HepG2 (cell line): ENCODE data around the gene SFTA2.

Experiments
- RXRA ChIP-seq: sonication (generic); formaldehyde crosslinking; IDR thresholded peaks from 2 replicates; pipeline ENCODE4 v1.5.1; 2020; ENCODE audit warnings: missing genetic modification reagents
- TCF7L2 ChIP-seq: IDR thresholded peaks from 2 replicates; pipeline ENCODE4 v1.6.1; 2011; ENCODE audit warnings: mild to moderate bottlenecking, low read depth, low read length, moderate library complexity
- ZKSCAN1 ChIP-seq: fragments of 150-350 bp; IDR thresholded peaks from 2 replicates; pipeline ENCODE4 v1.6.1; 2014; ENCODE audit warnings: low read length
- ZNF263 ChIP-seq: sonication (generic); formaldehyde crosslinking; IDR thresholded peaks from 2 replicates; pipeline ENCODE4 v1.4.0; 2020; ENCODE audit warnings: missing genetic modification reagents
- ZNF274 ChIP-seq: sonication (generic); formaldehyde crosslinking; IDR thresholded peaks from 2 replicates; pipeline ENCODE4 v1.5.1; 2020; ENCODE audit warnings: mild to moderate bottlenecking, missing genetic modification reagents
- ZNF709 ChIP-seq: sonication (generic); formaldehyde crosslinking; IDR thresholded peaks from 2 replicates; pipeline ENCODE4 v1.5.0; 2020; ENCODE audit warnings: mild to moderate bottlenecking, missing genetic modification reagents
- ZNF761 ChIP-seq: sonication (generic); formaldehyde crosslinking; conservative IDR thresholded peaks from 2 replicates; pipeline ENCODE4 v1.4.0; 2020; ENCODE audit warnings: mild to moderate bottlenecking, missing genetic modification reagents
- TF ChIP-seq, protein P1 (sequence below): sonication (generic); formaldehyde crosslinking; IDR thresholded peaks from 2 replicates; pipeline ENCODE4 v1.5.0; 2020; ENCODE audit warnings: mild to moderate bottlenecking, missing genetic modification reagents, moderate library complexity
- TF ChIP-seq, protein P2 (sequence below): sonication (generic); formaldehyde crosslinking; IDR thresholded peaks from 2 replicates; pipeline ENCODE4 v1.4.0; 2020; ENCODE audit warnings: missing genetic modification reagents

DNA sequence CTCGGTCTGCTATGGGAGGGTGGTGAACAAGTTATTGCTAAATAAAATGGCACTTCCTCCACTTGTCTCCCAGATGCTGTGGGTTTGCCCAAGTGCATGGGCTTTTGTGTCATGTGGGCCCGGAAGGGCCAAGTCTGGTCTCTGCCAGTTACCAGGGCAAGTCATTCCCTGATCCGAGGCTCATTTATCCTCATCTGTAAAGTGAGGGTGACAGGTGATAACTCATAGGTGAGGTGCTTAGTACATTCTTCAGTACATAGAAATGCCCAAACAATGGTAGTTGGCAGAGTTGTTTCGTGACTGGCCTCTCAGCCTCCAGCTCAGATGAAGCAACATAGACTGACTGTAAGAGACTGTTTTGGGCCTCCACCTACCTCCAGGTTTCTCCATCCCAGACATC is 6.8 kb upstream of the SFTA2 start:
- TF ChIP-seq RXRA (no peak), ZNF761 (no peak), ZKSCAN1 (no peak), ZNF263 (CRISPR knock-in tag) (no peak), TCF7L2 (no peak), ZNF274 (CRISPR knock-in tag) (no peak), ZNF709 (no peak)
- TF ChIP-seq, protein P1, sequence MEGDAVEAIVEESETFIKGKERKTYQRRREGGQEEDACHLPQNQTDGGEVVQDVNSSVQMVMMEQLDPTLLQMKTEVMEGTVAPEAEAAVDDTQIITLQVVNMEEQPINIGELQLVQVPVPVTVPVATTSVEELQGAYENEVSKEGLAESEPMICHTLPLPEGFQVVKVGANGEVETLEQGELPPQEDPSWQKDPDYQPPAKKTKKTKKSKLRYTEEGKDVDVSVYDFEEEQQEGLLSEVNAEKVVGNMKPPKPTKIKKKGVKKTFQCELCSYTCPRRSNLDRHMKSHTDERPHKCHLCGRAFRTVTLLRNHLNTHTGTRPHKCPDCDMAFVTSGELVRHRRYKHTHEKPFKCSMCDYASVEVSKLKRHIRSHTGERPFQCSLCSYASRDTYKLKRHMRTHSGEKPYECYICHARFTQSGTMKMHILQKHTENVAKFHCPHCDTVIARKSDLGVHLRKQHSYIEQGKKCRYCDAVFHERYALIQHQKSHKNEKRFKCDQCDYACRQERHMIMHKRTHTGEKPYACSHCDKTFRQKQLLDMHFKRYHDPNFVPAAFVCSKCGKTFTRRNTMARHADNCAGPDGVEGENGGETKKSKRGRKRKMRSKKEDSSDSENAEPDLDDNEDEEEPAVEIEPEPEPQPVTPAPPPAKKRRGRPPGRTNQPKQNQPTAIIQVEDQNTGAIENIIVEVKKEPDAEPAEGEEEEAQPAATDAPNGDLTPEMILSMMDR (CRISPR knock-in tag): no peak
- TF ChIP-seq, protein P2, sequence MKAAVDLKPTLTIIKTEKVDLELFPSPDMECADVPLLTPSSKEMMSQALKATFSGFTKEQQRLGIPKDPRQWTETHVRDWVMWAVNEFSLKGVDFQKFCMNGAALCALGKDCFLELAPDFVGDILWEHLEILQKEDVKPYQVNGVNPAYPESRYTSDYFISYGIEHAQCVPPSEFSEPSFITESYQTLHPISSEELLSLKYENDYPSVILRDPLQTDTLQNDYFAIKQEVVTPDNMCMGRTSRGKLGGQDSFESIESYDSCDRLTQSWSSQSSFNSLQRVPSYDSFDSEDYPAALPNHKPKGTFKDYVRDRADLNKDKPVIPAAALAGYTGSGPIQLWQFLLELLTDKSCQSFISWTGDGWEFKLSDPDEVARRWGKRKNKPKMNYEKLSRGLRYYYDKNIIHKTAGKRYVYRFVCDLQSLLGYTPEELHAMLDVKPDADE (CRISPR knock-in tag): no peak
